Measurements from ENCODE around the gene SPECC1.

Gene SPECC1

DNA sequence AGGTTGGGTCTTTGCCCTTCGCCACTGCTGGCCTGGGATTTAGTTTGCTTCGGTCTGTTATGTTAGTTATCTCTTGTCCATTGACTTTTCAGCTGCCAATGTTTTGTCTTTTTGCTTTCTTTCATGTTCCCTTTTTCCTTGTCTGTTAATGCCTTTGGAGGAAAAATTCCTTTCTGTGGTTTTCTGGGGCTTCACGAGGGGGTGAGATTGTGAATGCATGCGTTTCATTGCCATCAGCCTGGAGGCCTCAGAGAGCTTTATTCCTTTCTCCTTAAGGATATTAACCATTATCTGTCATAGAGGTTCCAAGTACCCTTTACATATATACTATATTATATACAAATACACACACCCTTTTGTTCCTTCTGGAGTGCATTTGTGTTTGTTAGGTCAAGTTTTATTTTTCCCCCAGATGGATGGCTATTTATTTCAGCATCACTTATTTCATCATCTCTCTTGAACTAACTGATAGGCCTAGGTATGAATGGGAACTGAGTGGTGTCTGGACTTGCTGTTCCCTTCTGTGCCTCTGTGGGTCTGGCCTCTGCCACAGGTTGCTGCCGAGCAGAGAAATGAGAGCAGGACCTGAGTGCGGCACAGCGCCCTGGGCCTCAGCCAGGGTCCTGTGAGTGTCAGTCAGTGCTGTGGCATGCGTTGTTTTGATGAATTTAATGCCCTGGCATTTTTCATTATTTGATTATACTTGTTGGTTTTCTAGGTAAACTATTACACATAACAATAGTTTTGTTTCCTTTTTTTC is 264.8 kb downstream of the SPECC1 start:
- DNase-seq (ENCODE audit: low read depth in 2 of 2) = no peak

DNA sequence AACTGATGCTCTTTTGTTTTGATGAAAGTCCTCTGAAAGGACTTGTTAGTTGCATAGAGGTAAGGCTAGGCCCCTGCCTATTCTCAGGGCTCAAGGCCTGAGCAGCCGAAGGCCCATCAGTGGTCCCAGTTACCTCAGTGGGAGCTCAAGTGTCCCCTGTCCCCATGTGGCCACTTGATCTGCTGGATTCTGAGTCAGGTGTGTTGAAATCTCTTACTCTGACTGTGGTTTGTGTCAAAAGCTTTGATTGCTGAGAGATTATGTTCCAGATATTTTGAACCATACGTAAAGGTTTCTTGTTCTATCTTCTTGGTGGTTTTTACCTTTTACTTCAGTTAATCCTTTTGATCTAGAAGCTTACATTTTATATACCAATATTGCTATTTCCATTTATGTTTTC is 266.5 kb downstream of the SPECC1 start:
- no peak for DNase-seq (ENCODE audit: low read depth in 2 of 2)

DNA sequence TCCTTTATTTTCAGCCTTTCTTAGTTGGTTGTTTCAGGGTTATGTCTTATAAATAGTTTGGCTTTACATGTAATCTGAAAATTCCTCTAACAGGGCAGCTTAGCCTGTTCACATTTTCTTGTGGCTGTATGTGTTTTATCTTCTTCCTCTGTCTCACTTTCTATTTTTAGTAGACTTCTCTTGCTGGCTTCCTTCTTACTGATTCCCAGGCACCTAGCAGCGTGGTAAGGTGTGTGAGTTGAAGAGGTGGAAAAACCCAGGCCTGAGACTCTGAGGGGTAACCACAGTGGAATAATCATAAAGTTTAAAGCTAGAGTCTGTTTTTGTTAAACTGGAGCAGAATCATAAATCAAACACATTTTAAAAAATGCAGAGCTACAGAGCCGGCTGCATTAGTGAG is 267.3 kb downstream of the SPECC1 start:
- no peak for DNase-seq (ENCODE audit: low read depth in 2 of 2)

DNA sequence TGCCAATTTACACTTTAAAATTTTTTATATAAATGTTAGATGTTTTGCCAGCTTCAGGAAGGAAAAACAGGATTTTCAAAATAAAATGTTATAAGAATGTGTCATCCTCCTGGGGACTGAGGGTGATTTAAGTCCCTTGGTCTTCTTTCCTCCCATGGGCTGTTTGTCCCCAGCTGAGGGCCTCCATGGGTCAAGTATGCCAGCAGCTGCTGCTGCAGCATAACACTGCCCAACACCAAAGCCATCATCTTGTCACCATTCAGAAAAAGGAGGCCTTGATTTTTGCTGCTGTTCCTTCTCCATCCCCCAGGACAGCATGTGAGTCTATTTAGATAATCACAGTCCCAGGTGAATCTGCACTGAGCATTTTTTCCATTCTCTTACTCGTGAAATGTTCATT is 269.6 kb downstream of the SPECC1 start:
- no peak for DNase-seq (ENCODE audit: low read depth in 2 of 2)

DNA sequence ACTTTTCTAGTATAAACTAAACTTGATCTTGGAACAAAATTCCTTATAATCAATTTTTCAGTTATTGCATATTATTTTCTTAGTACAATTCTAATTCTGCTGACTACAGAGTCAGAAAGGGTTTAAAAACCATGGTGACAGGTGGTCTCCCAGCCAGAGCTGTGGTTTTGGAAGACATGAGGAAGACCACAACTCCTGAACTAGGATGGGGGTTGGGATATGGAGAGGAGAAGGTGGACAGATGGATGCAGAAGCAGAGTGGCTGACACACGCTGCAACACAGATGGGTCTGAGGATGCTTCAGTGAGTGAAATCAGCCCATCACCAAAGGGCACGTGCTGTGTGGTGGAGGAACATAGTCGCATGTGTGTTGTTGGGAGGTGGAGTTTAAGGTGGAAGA is 270.5 kb downstream of the SPECC1 start:
- DNase-seq (ENCODE audit: low read depth in 2 of 2) = no peak

DNA sequence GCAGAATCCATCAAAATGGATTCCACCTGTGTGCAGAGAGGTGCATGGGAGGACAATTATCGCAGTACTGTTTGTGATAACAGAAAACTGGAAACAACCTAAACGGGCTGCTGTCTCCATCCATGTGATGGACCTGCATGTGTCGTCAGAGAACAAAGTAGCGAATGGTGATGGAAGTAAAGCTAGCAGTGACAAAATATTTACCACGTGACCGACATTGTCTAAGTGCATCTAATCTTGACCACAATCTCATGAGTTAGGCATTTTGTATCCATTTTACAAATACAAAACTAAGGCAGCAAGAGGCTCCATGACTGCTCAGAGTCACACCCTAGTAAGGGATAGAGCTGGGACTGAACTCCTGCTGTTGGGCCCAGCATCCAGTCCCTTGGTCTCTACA is 270.9 kb downstream of the SPECC1 start:
- DNase-seq (ENCODE audit: low read depth in 2 of 2) = no peak

DNA sequence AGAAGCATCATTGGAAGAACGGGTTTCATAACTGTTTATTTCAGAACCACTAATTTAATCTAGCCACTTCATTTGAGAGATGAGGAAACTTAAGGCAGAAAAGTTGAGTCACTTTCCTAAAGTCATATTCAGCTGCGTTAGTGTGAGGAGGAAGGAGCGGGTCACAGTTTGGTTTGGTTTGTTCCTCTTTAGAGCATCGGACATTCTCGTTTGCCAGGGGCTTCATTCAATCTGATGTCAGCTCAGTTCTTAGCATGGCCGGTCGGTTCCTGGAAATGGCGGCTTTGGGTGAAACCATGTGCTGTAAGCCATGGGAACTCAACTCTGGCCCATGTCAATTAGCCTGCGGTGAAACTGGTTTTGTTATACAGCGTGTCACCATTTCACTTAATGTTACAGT is 271.7 kb downstream of the SPECC1 start:
- DNase-seq (ENCODE audit: low read depth in 2 of 2) = no peak

DNA sequence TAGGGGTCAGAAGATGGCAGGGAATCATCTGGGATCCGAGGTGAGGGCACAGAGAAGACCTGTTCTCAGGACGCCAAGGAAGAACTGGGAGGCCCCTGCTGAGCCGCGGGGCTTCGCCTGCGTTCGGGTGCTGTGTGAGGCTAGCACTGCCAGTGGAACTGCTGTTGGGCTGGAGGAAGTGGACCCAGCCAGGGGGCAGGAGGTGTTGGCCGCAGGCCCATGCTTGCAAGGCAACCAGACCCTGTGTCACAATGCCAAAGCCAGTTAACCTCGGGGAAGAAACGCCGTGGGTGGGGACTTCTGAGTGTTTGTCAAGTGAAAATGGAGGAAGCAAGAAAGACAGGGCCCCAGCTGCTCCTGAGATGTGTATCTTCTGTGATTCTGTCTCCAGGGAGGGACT is 272.7 kb downstream of the SPECC1 start:
- DNase-seq (ENCODE audit: low read depth in 2 of 2) = no peak

DNA sequence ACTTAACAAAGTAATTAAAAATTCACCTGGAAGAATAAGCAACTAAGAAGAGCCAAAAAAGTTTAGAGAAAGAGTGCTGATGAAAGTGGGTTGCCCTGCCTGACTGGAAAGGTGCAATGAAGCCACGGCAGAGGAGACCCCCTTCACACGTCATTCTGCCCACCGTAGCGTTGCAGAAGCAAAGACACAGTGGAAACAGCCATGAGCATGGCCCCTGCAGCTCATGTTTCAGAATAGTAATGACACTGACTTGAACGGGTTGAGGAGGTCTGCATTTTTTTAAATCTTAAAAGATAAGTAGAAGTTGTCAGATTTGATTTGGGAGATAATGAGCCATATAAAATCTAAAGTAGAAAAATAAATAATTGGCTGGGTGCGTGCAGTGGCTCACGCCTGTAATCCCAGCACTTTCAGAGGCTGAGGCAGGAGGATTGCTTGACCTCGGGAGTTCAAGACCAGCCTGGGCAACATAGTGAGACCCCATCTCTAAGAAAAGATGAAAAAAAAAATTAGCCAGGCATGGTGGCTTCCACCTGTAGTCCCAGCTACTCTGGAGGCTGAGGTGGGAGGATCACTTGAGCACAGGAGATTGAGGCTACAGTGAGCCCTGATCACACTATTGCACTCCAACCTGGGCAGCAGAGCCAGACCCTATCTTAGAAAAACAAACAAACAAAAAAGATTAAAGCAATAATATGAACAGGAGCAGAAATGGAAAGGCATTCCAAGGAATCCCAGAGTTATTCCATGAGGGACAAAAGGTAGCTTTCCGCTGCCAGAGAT is 273.6 kb downstream of the SPECC1 start:
- DNase-seq (ENCODE audit: low read depth in 2 of 2) = no peak

DNA sequence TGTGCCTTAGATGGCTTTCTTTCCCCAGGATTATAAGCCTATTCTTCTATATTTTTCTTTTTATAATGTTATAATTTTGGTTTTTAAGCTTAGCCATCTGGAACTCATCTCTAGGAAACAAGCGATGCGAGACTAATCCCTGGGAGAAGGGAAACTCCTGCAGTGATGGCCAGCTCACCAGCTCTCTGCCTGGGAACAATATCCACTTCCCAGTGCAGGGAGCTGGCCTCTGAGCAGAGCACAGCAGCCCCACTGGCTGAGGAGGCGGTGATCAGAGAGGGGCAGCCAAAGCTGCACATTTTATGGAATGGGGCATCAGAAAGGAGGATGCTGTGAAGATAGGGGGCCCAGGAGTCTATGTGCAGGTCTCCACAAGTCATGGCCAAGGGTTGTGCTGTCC is 274.9 kb downstream of the SPECC1 start:
- DNase-seq (ENCODE audit: low read depth in 2 of 2) = no peak

DNA sequence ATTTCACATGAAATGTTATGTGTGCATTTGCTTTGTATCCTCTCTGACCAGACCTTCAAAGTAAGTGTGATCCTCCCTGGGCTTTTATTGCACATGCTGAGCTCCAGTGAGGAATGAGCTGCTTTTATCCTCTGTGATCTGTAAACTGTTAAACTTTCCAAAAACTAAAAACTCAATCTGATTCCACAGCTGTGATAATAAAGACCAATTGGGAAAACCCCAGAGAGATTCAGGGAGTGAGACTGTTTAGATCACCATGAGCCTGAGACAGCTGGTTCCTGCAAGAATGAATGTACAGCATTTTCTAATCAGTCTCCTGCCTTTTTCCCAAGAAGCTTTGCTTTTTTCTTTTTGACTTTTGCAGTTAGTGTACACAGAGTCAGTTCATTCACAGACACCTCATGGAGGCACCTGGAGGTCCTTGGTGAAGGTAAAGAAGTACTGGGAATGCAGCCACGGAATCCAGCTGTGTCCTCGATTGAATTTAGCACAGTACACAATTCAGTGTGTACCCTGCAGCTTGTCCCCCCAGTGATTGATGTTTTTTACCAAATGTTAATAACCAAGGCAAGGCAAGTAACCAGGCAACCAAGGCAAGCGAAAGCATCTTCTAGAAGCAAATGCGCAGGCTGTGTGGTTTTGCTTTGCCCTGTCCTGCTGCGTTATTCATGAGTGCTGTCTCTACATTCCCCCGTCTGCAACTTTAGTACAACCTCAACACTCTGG is 275.6 kb downstream of the SPECC1 start:
- DNase-seq (ENCODE audit: low read depth in 2 of 2) = no peak

DNA sequence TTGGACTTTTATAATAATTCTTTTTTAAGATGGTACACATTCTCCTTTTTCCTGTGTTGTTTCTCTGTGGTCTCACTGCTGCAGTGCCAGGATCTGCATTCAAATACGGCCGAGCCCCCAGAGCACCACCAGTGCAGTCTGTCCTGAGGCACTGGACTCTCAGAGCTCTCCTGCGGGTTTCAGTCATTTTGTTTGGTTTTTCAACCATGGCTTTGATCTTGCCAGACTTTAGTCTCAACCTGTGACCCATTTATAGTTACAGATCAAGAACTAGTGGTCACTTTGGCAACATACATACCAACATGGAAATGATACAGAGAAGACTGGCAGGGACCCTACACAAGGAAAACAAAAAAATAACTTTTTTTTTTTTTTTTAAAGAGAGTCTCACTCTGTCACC is 280.8 kb downstream of the SPECC1 start:
- DNase-seq (ENCODE audit: low read depth in 2 of 2) = no peak

DNA sequence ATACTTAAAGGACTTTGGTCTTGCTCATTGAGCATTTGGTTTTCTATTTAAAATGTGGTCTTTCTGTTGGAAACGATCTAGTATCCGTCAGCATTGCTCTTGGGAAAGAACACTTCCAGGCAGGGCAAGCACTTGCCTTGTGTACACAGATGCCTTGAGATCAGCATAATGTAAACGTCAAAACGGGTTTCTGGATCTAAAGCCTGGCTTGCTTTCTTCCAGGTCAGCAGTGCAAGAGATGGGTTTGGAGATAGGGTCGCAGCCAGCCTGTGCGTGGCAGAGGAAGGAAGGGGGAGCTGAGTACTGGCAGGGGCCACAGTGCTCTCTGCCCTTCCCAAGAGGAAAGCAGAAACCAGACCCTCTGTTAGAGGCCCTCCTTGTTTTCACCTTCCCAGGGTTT is 282.7 kb downstream of the SPECC1 start:
- DNase-seq (ENCODE audit: low read depth in 2 of 2) = no peak

DNA sequence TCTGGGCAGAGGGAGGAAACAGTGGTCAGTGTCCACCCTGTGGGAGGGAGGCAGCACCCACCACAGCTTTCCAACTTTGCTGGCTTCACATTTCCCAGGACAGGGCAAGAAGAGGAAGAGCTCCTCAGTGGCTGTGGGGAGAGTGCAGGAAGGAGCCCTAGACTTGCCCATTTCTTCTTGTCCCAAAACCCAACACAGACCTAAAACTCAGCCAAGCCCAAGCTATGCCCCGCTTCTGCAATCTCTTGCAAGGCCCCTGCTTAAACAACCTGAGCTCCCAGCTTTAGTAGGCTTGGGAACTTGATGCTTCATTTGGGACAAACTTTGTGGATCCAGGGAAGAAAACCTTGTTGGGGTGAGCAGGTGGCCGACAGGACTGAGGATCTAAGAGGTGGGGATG is 284.3 kb downstream of the SPECC1 start:
- DNase-seq (ENCODE audit: low read depth in 2 of 2) = no peak

DNA sequence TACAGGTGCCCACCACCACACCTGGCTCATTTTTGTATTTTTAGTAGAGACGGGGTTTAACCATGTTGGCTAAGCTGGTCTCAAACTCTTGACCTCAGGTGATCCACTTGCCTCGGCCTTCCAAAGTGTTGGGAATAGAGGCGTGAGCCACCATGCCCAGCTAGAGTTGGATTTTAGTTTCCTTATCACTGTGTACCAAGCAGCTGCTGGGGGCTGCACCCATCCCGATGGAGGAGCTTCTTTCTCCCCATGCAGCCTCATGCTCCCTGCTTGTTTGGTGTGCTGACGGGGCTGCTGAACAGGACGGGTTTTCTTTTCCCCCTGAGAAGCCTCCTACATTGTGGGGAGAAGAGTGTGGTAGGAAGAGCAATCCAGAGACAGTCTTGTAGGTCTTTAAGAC is 285.0 kb downstream of the SPECC1 start:
- no peak for DNase-seq (ENCODE audit: low read depth in 2 of 2)

DNA sequence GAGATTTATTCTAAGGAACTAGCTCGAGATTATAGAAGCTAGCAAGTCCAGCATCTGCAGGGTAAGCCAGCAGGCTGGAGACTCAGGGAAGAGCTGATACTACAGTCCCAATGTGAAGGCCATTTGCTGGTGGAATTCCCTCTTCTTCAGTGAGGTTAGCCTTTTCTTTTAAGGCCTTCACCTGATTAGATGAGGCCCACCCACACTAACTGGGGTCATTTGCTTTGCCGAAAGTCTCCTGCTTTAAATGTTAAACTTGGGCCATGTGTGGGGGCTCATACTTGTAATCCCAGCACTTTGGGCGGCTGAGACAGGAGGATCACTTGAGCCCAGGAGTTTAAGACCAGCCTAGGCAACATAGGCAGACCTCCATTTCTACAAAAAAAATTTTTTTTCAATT is 289.9 kb downstream of the SPECC1 start:
- no peak for DNase-seq (ENCODE audit: low read depth in 2 of 2)

DNA sequence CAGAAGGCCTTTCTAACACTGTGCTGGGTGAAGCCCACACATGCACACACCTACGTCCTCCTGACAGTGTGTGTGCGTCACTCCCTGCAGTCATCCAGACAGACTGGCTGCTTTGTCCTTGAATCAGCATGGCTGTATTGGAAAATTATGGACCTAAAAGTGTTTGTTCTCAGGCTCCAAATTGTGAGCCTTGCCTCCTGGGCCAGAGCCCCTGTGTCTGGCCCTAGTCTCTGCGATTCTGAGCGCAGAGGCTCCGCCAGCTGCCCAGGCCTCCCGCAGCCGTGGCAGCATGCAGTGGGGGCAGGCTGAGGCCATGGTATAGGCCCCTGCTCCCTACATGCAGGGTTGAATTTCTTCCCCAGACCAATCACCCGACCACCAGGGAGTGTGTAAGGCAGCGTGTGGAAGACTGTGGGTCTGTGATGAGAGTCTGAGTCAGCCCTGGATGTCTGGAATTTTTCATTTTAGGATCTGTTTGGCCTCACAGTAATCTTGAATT is 291.3 kb downstream of the SPECC1 start:
- DNase-seq (ENCODE audit: low read depth in 2 of 2) = no peak

DNA sequence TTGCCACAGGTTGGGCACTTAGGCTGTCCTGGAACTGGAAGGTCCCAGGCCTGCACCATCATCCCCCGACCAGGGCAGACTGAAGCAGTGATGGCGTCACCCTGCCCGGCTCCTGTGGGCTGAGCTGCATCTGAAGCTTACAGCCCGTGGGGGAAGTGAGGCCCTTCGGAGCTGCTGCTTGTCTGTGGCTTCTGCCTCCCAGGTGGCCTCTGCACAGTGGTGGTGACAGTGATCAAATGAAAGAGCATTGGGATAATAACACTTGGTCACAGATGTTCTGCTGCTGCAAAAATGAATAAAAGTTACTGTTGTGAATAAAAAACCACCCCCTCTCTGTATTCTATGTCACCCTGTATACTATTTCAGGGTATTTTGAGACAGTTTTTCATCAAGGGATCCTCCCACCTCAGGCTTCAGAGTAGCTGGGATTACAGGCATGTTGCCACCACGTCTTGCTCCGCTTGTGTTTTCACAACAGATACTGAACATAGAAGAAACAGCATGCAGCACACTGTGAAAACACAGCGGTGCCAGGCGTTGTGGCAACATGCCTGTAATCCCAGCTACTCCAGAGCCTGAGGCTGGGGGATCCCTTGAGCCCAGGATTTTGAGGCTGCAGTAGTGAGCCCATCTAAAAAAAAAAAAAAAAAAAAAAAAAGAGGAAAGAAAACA is 293.2 kb downstream of the SPECC1 start:
- no peak for DNase-seq (ENCODE audit: low read depth in 2 of 2)

DNA sequence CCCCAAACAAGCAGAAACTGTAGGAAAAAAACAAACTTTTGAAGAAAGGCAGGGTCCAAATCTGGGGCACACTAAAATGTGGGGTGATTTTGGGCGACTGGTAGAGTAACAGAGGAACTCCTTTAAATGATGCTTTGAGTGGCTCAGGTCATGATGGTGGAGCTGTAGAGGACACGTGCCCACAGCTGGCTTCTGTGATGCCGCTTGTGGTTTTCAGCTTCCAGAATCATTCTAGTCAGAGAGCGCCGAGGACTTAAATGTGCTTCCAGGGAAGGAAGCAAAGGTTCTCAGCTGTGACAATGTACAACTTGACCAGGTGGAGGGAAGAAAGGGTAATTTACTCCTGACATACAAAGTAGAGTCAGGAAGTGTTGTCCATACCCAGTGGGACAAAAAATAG is 295.8 kb downstream of the SPECC1 start:
- DNase-seq (ENCODE audit: low read depth in 2 of 2) = no peak

DNA sequence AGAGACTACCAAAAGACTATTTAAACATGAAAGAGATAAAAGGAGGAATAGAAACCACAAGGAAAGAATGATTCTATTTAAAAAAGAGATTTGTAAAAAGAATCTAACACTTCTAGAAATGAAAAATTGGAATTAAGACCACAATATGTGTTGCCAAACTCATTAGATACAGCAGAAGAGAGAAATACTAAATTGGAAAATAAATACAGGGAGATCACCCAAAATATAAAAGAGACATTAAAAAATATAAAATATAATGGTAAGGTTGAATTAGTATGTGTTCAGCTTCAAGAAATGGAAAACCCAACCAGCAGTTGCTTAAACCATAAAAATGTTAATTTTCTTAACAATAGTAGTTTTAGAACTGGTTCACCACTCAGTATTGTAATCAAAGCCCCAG is 297.8 kb downstream of the SPECC1 start:
- no peak for DNase-seq (ENCODE audit: low read depth in 2 of 2)

DNA sequence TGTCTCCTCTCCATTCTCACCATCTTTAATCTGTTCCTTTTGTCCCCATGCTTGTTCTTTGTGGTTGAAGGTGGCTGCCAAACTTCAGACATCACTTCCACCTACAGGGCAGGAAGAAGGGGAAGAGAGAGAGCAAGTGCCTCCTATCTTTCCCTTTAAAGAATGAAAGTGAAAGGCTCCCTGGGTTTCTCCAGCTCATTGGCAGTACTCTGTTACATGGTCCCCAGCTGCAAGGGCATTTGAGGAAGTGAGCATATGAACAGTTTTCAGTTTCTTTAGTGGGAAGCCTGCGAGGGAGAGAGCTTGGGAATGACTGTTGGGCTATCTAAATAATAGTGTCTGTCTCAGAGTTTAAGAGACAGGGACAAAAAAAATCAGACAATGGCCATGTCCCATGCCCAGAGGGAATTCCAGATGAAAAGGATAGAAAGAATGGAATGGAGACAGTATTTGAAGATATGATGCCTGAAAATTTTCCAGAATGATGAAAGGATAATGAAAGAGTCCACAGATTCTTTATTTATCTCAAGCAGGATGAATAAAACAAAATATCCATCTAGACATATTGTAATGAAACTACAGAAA is 298.3 kb downstream of the SPECC1 start:
- DNase-seq (ENCODE audit: low read depth in 2 of 2) = no peak

DNA sequence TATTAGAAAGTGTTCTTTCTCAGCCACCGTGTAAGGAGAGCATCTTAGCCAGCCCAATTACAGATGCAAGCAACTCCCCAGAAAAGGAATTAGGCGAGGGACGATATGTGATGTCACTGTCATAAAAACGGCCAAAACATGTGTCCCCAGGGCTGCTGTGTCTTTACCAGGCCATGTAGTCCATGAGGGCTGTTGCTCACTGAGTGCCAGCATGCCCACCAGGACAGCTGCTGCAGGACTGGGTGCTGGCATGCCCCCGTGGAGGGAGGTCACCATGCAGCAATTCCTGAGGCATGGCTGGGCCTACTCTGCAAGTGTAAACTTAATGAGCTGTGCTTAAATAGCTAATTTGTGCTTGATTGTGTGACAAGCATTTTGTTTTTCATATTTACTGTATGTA is 301.3 kb downstream of the SPECC1 start:
- DNase-seq (ENCODE audit: low read depth in 2 of 2) = no peak

All from activated CD8-positive, alpha-beta memory T cell treated with anti-CD3 and anti-CD28 coated beads for 4 hours (primary cell).